Endometrial microvascular endothelial cells (primary cell): Measurements from ENCODE around the gene BTBD9. TPM values are rescaled to one million over a fixed set of nuclear protein-coding genes. Genes with fewer than 3 reads are reported as not detected.
"Not testable (repeated sequence)": the region's sequence is repeated elsewhere in the genome, so short reads cannot be mapped to it uniquely, and the experiment has no call there.

Source experiments
- in situ Hi-C: cut with HindIII; loops from 2 replicates; pipeline ENCODE4 v1.10.0; 2017; ENCODE audit warnings: low sequenced_read_pairs, low pct_unique_long_range_greater_than_20kb; ENCODE audit errors: inconsistent ontology term
- total RNA-seq: library from RNA; depleted of rRNA; stranded (reverse); fragments of >200 nt; gene quantifications from one replicate; pipeline ENCODE4 v1.2.3, GENCODE V29; 2015; ENCODE audit errors: inconsistent ontology term

BTBD9 gene
- total RNA-seq, 1 donor from 2014 or later: 6.4 TPM

DNA sequence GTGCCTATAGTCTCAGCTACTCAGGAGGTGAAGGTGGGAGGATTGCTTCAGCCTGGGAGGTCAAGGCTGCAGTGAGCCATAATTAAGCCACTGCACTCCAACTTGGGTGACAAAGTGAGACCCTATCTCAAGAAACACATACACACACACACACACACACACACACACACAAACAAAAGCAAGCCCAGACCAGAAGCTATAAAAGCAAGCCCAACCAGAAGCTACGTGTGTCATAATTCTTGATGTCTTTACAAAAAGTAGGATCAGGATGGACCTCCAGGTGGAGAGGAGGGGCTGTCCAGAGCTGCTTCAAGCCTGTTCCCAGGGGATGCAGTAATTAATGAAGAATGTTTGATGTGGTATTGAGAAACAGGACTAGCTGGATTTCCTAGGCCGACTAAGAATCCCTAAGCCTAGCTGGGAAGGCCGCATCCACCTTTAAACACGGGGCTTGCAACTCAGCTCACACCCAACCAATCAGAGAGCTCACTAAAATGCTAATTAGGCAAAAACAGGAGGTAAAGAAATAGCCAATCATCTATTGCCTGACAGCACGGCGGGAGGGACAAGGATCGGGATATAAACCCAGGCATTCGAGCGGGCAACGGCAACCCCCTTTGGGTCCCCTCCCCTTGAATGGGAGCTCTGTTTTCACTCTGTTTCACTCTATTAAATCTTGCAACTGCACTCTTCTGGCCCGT is 213.8 kb downstream of the BTBD9 start:
- in situ Hi-C loops: not testable (repeated sequence)

DNA sequence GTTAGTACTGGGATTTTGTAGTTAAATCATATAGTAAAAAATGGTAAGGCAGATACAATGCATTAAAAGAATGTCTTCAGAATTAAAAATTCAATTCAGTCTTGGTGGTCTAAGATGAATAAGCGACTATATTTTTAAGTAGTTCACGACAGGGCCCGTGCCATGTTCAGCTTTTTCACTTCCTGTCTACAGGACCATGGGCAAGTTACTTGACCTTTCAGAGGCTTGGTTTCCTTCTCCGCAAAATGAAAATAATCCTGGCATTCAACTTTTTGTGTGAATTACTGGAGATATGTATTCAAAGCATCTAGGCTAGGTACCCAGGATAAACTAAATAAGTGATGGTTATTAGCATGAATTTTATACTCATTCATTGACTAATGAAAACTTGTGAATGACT is 216.0 kb downstream of the BTBD9 start:
- in situ Hi-C loops: no loop called here

DNA sequence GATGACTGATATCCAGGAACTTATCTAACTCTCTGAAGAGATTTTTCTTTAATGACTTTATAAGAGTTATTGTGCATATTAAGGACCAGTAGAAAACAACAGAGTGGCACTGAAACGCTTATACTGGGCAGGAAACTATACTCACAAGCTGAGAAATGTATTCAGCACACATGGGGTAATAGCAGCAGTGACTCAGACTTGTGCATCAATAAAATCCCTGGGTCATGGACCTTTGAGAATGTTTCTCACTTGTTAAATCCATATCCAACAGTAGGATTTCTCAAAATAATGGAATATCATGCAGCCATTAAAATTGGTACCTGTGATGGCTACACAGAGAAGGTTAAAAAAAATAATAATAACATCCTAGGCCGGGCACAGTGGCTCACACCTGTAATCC is 219.5 kb downstream of the BTBD9 start:
- in situ Hi-C loops: no loop called here

DNA sequence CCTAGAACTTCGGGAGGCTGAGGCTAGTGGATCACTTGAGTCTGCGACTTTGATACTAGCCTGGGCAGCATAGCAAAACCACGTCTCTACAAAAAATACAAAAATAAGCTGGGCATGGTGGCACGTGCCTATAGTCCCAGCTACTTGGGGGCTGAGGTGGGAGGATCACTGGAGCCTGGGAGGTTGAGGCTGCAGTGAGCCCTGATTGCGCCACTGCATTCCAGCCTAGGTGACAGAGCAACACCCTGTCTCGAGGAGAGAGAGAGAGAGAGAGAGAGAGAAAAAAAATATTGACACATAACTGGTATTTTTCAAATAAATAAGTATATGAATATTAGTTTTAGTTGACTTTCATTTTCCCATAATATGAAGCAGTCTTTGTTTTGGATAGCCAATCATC is 222.2 kb downstream of the BTBD9 start:
- in situ Hi-C loops: no loop called here

DNA sequence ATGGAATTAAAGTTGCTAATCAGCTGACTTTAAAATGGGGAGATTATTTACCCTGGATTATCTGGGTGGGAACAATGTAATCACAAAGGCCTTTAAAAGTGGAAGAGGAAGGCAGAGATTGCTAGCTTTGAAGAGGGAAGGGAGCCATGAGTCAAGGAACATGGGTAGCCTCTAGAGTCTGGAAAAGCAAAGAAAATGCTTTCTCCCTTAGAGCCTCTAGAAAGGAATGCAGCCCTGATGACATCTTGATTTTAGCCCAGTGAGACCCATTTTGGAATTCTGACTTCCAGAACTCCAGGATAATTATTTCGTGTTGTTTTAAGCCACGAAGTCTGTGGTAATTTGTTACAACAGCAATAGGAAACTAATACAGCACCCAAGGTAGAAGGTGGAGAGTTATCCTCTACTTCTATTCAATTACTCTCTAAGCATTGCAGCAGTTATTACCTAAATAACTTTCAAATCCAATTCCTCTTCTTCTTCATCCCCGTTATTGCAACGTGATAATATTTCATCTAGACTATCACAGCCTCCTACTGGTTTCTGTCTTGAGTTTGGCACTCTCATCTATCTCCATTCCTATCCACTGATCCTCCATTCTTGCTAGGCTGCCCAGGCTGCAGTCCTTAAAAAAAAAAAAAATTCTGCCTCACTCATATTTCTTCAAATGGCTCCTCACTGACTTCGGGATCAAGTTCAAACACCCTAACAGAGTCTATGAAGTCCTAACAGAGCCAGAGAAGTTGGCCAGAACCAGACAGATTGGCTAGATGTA is 224.3 kb downstream of the BTBD9 start:
- in situ Hi-C loops: no loop called here

DNA sequence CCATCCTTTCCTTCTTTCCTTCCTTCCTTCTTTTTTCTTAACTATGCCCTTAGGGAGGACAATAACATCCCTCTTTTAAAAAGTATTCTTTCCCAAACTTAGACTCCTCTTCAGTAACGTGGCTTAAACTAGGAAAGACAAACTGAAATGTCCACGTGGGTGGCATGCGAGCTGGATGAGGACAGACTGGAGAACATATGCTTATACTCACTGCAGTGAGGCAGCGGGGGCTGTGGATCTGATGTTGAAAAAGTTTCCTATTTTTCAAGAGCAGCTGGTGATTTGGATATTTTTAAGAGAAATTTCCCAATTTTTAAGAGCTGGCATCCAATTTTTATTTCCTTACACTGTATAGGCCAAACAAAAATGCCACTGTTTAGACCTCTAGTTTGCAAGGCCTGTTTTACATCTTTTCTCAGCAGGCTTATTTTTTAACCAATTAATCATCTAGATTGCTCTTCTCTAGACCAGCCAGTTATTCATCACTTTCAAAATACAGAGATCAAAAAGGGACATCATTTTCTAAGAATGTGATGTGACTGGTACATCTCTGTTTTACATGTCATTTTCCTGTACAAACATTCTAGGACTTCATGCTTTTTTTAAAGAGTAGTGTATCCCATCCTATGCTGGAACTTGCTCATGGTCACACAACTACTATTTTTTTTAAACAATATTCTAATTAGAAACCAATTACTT is 226.5 kb downstream of the BTBD9 start:
- in situ Hi-C loops: no loop called here

DNA sequence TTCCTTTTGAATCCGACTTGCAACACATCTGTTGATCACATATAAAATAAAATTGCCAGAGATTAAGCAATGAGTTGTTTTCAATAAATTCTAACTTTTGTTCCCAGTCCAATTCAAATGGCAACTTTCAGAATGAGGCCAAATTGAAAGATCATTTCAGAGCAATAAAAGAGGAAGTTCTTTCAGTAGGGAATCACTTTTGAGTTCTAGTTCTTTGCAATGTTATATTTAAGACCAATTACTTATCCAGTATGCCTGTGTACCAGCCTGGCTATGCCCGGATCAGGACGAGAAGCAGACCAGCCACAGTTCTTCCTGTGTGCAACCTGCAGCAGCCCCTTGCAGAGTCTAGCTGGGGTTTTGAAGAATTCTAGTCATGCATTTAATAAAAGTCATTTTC is 232.5 kb downstream of the BTBD9 start:
- in situ Hi-C loops: no loop called here

DNA sequence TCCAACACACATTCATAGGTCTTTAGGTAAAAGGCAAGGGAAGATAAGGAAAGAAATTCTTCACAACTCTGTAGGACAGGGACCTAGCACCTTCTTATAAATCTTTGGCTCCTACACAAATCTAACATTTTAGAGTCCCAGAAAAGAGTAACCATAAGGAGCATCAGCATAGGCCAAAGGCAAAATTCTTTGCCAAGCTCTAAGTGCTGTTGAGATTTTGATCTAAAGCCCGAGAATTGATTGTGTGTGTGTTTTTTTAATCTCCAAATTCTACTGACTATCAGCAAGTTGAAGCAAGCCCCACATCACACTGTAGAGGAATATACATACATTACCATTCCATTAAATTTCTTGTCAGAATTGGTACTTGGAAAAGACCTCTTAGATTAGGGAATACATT is 233.6 kb downstream of the BTBD9 start:
- in situ Hi-C loops: no loop called here

DNA sequence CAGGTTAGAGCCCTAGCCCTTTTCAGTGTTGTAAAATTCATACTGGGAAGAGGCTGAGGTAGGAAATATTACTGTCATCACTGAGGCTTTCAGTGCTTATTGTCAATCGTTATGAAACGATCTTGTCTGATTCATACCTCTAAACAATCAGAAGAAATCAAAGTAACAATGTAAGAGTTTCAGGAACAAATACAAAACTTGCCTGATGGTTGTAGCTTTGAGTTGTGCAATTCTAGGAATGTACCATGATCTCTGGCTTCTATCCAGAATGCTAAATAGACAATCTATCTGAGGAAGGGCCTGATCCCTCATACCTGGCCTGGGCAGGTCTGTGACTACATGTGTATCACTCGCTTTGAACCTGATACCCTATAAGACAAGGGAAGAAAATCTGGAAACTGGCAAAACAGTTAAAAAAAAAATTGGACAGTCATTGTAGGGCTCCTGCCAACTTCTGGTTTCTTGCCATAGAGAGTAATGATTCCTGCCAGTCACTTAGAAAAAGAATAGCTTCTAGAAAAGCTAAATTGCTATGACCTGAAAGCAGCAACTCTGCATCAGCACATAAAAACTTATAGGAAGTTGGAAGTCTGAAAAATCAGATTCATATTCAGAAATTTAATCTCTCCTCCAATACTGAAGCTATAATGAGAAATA is 234.7 kb downstream of the BTBD9 start:
- in situ Hi-C loops: no loop called here

DNA sequence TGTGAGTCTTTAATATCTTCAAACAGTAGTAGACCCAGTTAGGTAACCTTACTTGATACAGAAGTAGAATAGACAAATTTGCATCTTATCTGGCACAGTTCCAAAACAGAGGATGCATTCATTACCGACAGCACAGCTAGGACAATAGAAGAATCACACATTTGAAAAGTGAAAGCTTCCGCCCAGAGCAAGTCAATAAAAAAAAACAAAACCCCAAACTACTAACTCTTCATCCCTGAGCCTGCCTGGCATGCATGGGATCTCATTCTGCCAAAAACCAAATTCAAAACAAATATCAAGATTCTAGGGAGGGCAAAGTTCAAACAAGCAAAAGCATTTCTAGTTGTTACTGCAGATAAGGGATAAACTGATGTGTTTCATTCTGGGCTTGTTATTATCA is 235.4 kb downstream of the BTBD9 start:
- in situ Hi-C loops: no loop called here

DNA sequence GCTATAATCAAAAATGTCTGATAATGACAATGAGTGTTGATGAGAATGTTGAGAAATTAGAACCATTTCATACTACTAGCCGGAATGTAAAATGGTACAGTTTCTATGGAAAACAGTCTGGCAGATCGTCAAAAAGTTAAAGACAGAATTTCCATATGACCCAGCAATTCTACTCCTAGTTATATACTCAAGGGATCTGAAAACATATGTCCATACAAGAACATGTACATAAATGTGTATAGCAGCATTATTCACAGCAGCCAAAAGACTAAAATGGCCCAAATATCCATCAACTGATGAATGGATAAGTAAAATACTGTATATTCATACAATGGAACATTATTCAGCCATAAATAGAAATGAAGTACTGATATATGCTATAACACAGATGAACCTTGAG is 236.2 kb downstream of the BTBD9 start:
- in situ Hi-C loops: no loop called here

DNA sequence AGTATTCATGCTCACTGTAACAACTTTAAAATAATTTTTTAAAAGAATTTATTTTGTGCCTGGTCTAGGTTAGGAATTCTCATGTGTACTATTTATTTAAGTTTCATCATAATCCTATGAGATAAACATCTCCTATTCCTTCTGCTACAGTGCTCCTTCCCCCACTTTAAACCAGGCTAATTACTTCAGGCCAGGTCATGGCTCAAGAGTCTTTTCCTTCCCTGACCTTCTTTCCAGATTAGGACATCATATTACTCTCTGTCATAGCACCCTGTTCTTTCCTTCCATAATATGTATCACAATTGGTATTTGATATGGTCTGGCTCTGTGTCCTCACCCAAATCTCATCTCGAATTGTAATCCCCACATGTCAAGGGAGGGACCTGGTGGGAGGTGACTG is 239.0 kb downstream of the BTBD9 start:
- in situ Hi-C loops: no loop called here

DNA sequence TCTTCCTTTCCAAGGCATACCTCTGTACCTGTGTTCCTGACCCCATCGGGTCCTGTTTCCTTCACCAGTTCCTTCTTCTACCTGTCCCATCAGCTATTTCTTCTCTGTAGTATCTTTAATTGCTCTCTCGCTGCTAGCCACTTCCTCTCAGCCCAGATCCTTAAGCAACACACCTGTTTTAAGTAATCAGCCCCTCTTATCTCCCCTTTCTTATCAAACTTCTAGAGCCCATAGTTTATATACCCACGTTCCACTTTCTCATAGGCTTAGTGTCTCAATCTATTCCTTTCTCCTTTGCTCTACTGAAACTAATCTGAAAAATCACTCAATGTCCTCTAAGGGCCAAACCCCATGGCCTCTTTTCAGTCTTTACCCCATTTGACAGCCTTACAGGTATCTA is 239.6 kb downstream of the BTBD9 start:
- in situ Hi-C loops: no loop called here

DNA sequence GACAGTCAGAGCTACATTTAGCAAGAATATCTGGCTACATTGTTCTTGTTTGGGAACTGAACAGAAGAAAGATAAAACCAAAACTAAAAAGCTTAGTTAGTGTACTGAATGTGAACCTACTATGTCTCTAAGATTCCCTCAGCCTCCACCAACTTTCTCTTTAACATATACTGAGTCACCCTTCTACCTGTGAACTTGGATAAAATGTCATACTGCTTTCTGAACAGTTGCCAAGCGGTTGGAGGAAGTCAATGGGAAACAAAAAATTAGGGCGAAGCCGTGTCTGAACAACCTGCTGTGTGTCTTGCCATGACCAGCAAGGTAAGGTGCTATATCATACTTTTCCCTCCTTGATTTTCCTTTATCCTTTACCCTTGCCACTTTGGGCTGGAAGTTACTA is 243.5 kb downstream of the BTBD9 start:
- in situ Hi-C loops: no loop called here

DNA sequence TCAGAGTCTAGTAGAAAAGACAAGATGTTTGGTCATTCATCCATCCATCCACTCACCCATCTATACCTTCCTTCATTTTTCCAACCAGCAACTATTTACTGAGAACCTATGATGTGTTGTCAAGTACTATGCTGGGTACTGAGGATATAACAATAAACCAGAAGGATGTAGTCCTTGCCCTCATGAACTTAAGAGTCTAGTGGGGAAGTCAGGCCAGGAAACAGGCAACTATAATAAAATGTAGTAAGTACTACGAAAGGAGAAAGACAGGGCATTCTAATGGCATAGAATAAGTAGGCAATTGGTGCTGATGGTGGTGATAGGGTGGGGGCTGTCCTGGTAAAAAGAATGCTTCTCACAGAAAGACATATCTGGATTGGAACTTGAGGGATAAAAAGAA is 245.7 kb downstream of the BTBD9 start:
- in situ Hi-C loops: no loop called here

DNA sequence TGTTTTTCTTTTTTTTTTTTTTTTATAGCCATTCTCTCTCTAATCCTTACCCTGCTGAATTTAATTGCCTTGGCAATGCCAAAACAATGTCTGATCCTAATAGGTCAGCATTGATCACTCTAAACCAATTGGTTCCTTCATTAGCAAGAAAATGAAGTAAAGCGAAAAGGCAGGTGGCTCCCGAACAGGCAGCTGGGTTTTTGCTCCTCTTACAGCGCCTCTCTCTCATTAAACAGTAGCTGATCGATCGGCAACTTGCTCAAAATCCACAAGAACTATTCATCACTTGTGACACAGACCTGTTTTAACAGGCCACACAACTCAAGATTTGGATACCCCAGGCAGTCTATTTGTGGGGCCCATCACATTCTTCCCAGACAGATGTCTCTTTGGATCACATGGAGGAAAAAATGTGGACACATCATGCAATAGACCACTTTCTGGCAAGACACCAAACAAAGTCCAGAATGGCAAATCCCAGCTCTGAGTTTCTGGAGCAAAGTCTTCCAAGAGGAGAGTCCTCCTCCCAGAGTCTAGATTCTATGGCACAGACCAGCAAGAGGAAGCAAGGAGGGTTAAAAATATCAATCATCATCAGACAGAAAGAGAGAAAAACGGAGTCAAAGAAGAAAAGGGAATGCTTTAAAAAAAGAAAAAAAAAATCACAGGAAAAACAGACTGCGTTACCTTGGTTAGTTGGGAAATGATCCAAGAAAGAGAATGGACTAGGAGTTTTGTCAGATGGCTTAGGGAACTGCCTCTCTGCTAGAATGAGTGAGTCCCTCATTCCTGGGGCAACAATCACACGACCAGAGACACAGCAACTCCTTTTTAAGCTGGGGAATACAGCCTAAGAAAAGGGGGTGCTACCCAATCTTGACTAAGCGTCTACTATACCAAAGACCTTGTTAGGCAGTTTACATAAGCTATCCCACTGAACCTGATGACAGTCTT is 247.8 kb downstream of the BTBD9 start:
- in situ Hi-C loops: no loop called here

DNA sequence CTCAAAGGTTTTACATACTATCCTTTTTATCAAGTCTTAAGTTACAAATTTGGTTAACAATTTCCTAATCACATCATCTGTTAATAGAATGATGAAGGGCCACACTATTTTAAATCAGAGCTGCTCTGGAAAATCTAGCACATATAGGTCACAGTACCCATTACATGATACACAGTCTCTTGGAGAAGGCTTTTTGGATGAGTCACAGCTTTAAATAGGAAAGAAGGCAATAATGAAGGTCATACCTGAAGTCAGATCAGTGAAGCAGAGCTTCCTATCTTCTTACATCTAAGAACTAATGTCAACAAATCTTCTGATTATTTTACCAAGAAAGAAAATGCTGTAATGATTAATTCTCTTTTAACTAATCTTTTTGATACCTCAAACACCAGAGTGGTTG is 248.5 kb downstream of the BTBD9 start:
- in situ Hi-C loops: no loop called here

DNA sequence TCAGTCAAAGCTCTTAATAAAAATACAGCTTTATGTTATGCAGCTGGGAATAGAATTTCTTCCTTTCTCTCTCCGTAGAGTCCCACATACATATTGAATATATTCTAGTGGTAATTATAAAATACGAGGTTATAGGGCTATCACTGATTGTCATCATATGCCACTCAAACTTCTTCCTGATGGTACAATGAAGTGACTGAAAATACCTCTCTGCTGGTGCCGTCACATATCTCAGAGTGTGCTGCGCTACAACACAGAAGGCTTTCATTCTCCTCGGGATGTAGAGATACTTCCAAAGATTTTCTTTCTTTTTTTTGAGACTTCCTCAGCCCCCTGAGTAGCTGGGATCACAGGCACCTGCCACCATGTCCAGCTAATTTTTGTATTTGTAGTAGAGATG is 249.9 kb downstream of the BTBD9 start:
- in situ Hi-C loops: no loop called here

DNA sequence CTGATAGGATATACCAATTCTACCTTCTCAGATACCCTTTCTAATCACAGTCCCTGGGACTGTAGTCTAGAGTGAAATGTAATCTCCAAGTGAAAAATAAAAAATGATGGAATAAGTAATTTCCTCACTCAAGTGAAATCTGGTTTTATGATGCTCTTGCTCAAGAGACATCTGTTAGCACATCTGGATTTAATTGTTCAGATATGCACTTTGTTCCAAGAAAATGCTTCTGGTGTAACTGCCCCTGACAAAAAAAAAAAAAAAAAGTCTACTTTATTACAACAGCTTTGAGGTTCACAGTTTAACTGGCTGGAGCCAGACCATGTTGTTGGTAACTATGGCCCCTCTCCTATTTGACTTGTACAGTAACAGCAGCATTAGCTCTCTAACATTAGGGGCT is 251.8 kb downstream of the BTBD9 start:
- in situ Hi-C loops: no loop called here
